ENCODE data around the gene AHCTF1. TPM values are rescaled to one million over a fixed set of nuclear protein-coding genes. Genes with fewer than 3 reads are reported as not detected.

Gene AHCTF1
- total RNA-seq, 1 donor from 2014 or later: 44.0 TPM

DNA sequence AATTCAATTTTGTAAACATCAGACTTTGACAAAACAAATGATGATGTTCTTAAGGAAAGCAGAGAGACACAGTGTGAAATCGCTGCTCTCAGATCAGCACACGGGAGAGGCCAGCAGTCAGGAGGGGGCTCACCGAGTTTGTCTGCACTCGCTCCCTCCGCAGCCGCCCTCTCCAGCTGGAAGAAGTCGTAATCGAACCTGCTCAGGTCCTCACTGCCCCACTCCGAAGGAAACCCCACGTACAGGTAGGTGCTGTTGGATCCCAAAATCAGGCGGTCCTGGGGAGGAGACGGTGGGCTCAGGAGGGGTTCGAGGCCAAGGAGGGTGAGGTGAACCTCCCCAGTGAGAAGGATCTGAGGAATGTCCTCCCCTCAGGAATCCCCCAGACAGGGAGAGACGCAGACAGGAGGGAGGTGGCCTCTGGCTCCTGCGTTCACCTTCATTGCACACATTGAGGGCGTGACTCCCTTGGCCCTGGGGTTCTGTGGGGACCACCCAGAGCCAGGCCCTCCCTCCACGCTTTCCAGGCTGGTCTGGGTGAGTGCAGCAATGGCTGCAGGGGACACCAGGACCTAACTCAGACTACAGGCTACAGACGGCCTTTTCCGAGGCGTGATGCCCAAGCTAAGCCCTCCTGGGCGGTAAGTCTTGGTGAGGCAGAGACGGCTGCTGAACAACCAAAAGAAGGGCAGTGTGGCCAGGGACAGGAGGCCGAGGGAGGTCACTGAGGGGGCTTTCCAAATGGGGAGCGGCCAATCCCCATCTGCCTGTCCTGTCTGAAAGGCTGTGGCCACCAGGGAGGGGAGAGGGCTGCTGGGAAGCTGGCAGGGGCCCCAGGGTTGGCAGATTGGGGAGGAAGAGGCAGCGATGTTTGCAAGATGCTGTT lies 142.1 kb downstream of the AHCTF1 start:
- no peak for DNase-seq (ENCODE audit: low read depth)
- Histone ChIP-seq H3K27ac (ENCODE audit: low read depth, low read length) (no peak overlapping the region), H4K20me1 (ENCODE audit: insufficient read depth, low read length) (no peaks in the 10 kb centered on the region), H3K27me3 (ENCODE audit: insufficient read depth, low read length) (no peaks in the 10 kb centered on the region), H2AFZ (ENCODE audit: low read depth, low read length) (no peak overlapping the region), H3K36me3 (ENCODE audit: insufficient read depth, low read length) (no peaks in the 10 kb centered on the region), H3K4me1 (ENCODE audit: insufficient read depth, low read length) (peaks cover 3% of the 10 kb centered on the region), H3K4me2 (ENCODE audit: low read length) (peak overlapping the region; percentile 64), H3K79me2 (ENCODE audit: insufficient read depth, low read length) (no peaks in the 10 kb centered on the region), H3K4me3 (ENCODE audit: insufficient read depth, low read depth, low read length) (no peak overlapping the region), H3K9ac (ENCODE audit: low read length) (peak overlapping the region; percentile 12), H3K9me3 (ENCODE audit: insufficient read depth, low read depth, low read length) (no peaks in the 10 kb centered on the region)
- H3K9me3 Mint-ChIP-seq (ENCODE audit: unreplicated experiment): no peaks in the 10 kb centered on the region
- peaks cover 6% of the 10 kb centered on the region for H3K36me3 Mint-ChIP-seq (ENCODE audit: low read depth, unreplicated experiment)
- H3K27ac Mint-ChIP-seq (ENCODE audit: unreplicated experiment): no peak overlapping the region
- no peak overlapping the region for H3K4me3 Mint-ChIP-seq (ENCODE audit: unreplicated experiment)
- H3K27me3 Mint-ChIP-seq (ENCODE audit: low read depth, unreplicated experiment): peaks cover 15% of the 10 kb centered on the region
- FAIRE-seq: no peak
- no peak for TF ChIP-seq EZH2 (IDR thresholded peaks at IDR 0.05; ENCODE audit: insufficient read depth, low read length)
- TF ChIP-seq, protein P1, sequence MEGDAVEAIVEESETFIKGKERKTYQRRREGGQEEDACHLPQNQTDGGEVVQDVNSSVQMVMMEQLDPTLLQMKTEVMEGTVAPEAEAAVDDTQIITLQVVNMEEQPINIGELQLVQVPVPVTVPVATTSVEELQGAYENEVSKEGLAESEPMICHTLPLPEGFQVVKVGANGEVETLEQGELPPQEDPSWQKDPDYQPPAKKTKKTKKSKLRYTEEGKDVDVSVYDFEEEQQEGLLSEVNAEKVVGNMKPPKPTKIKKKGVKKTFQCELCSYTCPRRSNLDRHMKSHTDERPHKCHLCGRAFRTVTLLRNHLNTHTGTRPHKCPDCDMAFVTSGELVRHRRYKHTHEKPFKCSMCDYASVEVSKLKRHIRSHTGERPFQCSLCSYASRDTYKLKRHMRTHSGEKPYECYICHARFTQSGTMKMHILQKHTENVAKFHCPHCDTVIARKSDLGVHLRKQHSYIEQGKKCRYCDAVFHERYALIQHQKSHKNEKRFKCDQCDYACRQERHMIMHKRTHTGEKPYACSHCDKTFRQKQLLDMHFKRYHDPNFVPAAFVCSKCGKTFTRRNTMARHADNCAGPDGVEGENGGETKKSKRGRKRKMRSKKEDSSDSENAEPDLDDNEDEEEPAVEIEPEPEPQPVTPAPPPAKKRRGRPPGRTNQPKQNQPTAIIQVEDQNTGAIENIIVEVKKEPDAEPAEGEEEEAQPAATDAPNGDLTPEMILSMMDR (IDR thresholded peaks at IDR 0.05; ENCODE audit: insufficient read depth, low read depth, low read length): no peak
- H3K4me1 Mint-ChIP-seq (ENCODE audit: low read depth, unreplicated experiment): peaks cover 6% of the 10 kb centered on the region

Other genes with a start within 250 kb of the AHCTF1 start
- gene SCCPDH, start 207.5 kb downstream of the AHCTF1 start, total RNA-seq: 23.9 and 25.0 TPM in 2 replicates
- gene ZNF695, start 76.1 kb upstream of the AHCTF1 start, total RNA-seq: 1.5 and 2.5 TPM in 2 replicates
- gene ZNF670, start 146.9 kb upstream of the AHCTF1 start, total RNA-seq: 2.3 and 4.0 TPM in 2 replicates
- 7.5 and 9.4 TPM in 2 replicates for gene ZNF669, start 172.4 kb upstream of the AHCTF1 start, total RNA-seq
- gene ZNF124, start 240.1 kb upstream of the AHCTF1 start, total RNA-seq: 28.6 and 36.5 TPM in 2 replicates